CD4-positive, alpha-beta T cell treated with Interferon alpha-2 for 1 hour (primary cell): ENCODE results near the gene TBC1D17.

Experiments used
- DNase-seq, 2 donors: peaks; one replicate each; pipeline ENCODE4 v3.0.0-alpha.2; 2020 to 2022

Gene TBC1D17

DNA sequence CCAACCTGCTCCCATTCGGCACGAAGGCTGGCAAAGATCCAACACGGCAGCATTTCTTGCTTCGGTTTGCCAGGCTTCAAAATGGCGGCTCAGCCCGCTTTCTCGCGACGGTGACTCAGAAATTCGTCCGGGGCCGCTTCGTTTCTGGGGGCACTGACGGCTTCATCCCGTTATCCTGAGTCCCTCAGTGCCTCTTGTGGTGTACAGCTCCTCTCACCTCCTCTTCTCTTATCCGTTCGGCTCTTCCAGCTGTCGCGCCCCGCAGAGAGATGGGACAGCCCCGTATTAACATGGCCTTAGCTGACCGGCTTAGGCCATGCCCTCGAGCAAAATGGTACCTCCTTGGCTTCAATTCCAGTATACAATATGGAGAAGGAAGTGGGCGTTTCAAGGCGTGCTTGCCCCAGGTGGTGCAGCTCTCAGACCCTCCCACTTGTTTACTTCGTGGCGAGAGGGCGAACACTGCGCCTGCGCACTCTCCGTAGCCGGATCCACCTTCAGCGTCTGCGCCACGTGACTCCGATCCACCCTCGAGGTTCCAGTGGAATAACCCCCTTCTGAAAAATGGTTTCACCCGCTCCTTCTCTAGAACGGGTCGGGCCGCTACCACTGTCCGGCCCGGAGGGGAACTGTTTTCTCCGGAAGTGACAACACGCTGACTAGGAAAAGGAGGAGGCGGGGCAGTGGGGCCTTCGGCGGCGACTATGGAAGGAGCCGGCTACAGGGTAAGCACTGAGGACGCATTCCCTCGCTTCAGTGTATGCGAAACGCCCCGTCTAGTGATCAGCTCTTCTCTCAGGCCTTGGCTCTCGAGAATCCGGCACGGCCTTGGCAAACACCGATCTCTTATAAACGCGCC lies at the start of gene TBC1D17, which contains the start of gene AKT1S1:
TBC1D17 (plus strand) TSS at position 683 of the 859 bp plus-strand sequence; CDS start at position 705, 22 bp downstream.
AKT1S1 (minus strand) TSS at position 336 of the 859 bp plus-strand sequence. CDS start 4,060 bp downstream, outside the sequence.
- DNase-seq = peak; percentile 100

DNA sequence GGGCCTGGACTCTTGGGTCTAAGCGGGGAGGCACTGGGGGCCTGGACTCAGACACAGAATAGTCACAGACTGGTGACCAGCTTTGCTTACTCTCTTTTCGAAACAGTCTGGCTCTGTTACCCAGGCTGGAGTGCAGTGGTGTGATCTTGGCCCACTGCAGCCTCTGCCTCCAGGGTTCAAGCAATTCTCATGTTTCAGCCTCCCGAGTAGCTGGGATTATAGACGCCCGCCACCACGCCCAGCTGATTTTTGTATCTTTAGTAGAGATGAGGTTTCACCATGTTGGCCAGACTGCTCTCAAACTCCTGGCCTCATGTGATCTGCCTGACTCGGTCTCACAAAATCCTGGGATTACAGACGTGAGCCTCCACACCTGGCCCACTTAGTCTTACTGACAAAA lies 48.3 kb upstream of the TBC1D17 start:
- no peak for DNase-seq

DNA sequence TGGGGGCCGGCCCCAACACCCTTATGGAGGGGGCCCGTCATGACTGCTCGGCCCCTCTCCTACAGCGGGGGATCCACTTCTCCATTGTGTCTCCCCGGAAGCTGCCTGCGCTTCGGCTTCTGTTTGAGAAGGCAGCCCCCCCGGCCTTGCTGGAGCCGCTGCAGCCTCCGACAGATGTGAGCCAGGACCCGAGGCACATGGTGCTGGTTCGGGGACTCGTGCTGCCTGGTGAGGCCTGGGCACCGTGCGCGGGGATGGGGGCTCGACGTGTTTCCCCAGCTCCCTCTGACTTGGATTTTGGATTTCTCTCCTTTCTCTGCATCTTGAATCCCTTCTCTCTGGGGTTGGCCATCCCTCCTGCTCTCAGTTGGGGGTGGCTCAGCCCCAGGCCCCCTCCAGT lies 47.8 kb upstream of the TBC1D17 start:
- DNase-seq = no peak

DNA sequence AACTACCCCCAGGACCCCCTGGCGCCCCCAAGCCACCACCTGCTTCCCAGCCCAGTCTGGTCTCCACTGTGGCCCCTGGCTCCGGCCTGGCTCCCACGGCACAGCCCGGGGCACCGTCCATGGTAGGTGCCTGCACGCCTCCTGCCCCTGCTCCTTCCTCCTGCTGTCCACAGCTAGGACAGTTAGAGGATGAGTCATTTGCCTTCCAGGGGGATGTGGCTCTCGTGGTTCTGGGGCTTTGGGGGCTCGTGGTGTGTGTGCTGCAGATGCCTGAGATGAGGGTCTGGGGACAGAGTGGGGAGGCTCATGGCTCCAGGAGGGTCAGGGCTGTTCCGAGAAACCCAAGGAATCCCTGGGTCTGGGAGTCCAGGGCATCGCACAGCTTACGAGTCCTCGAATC lies 46.7 kb upstream of the TBC1D17 start:
- DNase-seq = no peak

DNA sequence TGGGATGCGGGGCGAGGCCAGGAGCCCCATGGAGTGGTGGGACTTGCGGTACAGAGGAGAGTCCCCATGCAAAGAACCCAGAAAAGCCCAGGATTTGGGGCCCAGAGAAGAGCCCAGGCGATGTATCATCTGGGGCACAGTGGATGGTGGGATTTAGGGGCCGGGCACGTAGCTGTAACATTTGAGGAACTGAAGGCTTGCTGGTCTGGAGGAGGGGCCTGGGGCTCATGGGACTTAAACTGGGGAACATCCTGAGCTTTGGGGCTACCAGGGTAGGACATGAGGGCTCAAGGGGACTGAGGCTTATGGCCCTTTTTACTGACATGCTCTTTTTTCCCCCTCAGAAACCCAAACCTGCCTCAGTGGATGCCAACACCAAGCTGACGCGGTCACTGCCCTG lies 45.9 kb upstream of the TBC1D17 start:
- DNase-seq = no peak

DNA sequence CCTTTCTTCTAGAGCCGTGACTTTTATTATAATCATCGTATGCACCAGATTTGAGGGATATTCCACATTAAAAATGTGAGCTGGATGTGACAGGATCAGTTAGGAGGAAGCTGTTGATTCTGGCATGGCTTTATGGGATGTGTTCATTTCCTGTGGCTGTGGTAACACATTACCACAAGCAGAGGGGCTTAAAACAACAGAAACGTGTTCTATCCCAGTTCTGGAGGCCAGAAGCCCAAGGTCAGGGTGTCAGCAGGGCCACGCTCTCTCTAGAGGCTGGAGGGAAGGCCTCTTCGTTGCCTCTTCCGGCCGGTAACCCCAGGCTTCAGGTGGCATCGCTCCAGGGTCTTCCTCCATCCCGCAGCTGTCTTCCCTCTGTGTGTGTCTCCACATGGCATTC lies 44.9 kb upstream of the TBC1D17 start:
- DNase-seq = no peak

DNA sequence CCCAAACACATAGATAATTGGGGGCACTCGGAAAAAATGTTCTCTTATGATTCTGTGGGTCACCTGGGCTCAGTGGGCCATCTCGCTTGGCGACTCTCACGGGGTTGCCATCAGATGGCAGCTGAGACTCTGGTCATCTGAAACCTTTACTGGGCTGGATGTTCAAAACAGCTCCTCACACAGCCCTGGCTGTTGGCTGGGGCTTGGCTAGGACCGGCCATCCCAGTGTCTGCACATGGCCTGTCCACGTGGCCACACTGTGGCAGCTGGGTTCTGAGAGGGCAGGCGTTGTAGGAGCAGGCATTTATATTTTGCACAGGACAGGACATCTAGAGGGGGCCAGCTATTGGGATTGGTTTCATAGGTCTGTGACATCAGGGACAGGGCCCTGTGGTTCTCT lies 43.9 kb upstream of the TBC1D17 start:
- no peak for DNase-seq

DNA sequence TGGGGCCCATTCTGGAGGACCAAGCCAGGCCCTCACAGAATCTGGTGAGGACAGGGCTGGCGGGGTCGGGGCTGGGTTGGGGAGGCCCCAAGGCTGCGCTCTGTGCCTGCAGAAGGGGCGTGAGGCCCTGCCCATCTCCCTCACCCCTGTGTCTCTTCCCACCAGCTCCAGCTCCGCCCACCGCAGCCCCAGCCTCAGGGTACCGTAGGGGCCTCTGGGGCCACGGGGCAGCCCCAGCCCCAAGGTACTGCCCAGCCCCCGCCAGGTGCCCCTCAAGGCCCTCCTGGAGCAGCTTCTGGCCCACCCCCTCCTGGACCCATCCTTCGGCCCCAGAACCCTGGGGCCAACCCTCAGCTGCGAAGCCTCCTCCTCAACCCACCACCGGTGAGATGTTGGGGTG lies 41.9 kb upstream of the TBC1D17 start:
- no peak for DNase-seq

DNA sequence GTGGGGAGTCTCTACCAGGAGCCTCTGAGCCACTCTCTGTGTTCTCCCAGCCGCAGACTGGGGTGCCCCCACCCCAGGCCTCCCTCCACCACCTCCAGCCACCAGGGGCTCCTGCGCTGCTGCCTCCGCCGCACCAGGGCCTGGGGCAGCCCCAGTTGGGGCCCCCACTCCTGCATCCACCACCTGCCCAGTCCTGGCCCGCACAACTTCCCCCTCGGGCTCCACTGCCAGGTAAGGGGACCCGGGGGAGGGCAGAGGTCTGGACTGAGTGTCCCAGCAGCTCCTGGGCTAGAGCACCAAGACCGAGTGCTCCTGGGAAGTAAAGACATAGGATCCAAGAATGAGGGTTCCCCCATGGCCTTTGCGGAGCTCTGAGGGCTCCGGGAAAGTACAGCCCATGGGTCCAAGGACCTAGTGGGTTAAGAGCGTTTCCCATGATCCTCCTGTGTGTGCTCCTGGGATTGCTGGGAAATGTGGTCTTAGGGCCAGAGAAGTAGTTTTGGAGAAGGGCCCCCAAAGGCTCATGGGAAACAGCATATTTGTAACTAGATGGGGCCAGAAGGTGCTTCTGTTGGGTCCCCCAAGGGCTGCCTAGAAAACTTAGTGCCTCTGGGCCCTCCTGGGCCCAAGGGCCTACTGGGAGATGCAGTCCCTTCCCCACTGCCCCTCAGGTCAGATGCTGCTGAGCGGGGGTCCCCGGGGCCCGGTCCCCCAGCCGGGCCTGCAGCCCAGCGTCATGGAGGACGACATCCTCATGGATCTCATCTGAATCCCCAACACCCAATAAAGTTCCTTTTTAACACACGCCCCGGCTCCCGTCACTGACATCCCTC lies 41.1 kb upstream of the TBC1D17 start:
- no peak for DNase-seq

DNA sequence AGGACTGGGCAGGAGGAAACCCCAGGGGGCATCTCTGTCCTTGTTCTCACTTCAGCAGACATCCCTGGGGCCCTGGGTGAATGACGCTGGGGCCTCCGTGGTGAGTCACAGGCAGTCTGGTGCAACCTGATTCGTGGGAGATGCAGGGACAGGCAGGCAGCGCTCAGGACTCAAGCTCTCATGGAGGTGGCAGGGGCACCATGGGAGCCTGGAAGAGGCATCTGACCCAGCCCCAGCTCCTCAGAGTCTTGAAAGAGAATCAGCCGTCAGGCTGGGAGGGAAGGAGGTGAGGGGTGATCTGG lies 40.5 kb upstream of the TBC1D17 start:
- no peak for DNase-seq

DNA sequence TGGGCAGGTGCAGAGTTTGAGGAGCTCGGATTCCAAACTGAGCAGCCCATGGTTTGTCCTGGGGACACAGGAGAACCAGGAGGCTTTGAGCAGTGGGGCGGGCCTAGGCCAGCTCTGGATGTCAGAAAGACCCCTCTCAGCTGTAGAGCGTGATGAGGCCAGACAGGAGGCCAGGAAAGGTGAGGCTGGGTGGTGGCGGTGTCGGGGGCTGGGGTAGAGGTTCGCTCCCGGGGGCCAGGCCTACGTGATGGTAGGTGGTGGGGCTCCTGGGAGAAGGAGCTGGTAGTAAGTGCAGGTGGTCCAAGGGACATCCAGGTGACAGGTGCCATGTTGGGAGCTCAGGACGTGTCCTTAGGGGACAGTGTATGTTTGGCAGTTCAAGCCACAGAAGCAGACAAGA lies 40.1 kb upstream of the TBC1D17 start:
- DNase-seq = no peak

DNA sequence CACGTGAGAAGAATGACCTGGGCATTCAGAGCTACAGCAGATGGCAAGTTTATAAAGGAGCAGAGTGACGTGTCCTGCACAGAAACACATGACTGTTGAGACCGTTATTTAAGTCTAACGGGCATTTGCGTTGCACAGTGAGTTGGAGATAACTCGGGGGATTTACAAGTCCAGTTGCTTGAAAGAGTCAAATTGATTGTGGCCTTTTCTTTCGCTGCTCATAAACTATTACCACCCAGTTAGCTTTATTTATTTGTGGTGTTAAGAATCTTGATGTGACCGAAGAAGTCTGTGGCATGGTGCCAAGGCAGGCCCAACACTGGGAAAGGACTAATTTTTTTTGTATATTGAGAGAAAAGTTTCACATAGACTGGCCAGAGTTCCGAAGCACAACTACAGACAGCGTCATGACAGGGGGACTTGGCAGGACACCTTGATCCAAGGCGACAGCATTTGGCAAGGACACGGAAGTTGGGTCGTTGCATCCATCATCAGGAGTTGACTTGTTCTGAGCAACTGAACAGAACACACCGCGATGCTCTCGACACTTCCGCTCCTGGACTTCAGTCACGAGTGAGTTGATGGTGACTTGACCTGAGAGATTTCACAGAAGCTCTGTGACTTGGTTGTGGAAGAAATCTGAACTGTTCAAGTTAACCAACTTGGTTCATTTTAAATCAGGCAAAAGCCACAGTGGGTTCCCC lies 38.5 kb upstream of the TBC1D17 start:
- DNase-seq = no peak

DNA sequence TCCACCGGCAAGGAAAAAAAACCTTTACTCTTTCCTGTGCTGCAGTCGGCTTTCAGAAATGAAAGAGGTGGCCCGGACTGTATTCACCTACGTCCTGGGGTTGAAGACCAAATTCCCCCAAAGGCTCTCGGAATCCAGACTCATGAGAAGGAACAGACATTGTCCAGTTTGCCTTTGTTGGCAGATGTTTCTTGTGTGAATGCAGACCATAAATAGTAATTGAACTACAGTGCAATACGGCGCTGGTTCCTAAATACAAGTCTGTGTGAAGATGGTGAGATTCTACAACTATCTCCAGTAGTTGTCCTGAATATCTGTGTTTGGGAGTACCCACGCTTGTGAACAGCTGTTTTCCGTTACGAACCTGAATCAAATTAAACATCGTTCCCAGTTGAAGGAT lies 37.8 kb upstream of the TBC1D17 start:
- DNase-seq = no peak

DNA sequence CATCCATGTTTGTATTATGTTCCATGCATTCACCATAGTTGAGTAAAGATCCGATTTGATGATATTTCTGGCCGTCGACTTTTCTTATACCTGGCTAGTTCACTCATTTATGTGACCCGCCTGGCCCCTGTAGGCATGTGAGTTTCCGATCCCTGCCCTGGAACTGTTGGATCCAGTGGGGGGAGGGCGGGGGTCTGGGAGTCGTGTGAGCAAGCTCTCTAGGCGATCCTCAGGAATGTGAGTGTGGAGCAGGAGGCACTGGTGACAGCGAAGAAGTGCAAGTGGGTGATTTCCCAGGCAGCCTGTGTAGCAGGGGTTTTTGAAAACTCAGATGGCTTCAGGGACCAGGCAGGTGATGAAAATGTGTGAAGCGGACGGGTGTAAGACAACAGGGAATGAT lies 37.2 kb upstream of the TBC1D17 start:
- no peak for DNase-seq

DNA sequence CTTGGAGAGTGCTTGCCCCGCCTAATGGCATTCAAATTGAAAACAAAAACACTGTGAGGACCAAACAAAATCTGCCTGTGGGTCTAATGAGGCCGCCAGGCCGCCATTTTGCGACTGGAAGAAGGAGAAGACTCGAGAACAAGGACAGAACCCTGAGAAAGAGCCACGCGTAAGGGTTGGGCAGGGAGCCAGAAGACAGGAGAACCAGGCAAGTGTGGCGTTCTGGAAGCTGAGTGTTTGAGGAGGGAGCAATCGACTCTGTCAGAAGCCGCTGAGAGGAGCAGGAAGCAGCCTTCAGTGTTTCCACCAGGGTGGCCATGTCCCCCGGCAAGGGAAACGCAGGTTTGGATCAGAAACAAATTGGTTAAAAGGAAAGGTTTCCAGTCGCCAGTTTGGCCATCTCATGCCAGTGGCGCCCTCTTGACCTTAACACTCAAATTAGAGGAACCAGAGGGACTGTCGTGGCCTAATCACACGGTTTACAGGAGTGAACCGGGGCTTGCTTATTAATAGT lies 36.7 kb upstream of the TBC1D17 start:
- no peak for DNase-seq

DNA sequence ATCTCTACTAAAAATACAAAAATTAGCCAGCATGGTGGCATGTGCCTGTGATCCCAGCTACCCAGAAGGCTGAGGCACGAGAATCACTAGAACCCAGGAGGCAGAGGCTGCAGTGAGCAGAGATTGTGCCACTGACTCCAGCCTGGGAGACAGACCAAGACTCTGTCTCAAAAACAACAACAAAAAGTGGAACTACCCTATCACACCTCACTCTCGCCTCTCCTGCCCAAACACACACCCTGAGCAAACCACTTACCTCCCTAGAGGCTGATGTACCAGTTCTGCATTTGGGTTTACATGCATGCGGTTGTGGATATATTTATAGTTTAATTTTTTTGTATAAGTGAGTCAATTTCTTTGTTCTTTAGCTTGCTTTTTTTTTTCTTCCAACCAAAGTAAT lies 34.2 kb upstream of the TBC1D17 start:
- peak in 1 of 2 donors; percentile 40 for DNase-seq

DNA sequence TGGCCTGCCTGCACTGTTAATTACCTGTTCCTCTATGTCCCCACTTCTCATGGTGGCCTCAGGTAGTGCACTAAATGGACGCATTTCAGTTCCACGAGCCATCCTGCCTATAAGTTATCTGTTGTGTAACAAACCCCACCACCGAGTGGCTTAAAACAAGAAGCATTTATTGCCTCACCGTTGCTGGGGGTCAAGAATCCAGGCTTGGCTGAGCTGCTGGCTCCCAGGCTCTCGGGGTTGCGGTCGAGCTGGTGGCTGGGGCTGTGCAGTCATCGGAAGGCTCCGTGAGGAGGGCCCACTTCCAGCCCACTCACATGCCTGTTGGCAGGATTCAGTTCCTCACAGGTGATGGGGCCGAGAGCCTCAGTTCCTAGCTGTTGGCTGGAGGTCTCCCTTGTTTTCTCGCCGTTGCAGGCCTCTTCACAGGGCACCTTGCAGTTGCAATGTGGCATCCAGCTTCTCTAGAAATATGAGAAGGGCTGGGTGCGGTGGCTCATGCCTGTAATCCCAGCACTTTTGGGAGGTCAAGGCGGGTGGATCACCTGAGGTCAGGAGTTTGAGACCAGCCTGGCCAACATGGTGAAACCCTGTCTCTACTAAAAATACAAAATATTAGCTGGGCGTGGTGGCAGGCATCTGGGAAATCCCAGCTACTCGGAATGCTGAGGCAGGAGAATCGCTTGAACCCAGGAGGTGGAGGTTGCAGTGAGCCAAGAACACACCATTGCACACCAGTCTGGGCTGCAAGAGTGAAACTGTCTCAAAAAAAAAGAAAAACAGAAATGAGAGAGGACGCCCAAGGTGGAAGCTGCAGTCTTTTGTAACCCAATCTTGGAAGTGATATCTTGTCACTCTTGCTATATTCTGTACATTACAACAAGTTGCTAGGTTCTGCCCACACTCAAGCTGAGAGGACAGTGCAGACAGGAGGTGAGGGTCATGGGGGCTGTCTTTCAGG lies 33.1 kb upstream of the TBC1D17 start:
- no peak for DNase-seq

DNA sequence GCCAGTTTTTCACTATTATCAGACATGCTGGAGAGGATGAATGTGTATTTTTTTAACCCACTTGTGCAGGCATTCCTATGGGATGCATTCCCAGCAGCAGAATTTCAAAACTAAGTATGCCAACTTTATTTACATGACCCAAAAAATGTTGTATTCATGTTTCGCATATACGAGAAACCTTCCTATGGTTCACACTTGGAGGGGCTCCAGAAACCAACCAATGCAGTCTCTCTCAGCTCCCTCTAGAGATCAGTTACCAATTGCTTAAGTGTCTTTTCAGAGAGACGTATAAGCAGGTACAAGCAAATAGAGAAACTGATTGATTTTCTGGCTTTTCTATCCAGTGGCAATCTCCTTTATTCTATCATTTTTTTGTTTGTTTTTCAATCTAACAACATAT lies 32.1 kb upstream of the TBC1D17 start:
- DNase-seq = no peak

DNA sequence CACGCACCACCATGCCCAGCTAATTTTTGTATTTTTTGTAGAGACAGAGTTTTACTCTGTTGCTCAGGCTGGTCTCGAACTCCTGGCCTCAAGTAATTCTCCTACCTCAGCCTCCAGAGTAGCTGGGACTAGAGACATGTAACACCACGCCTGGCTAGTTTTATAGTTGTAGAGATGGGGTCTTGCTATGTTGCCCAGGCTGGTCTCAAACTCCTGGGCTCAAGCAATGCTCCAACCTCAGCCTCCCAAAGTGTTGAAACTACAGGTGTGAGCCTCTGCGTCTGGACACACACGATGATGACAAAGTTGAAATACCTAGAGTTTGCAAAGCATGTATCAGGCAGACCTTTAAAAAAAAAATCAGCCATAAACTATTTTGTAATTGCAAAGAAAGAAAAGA lies 31.1 kb upstream of the TBC1D17 start:
- DNase-seq = no peak

DNA sequence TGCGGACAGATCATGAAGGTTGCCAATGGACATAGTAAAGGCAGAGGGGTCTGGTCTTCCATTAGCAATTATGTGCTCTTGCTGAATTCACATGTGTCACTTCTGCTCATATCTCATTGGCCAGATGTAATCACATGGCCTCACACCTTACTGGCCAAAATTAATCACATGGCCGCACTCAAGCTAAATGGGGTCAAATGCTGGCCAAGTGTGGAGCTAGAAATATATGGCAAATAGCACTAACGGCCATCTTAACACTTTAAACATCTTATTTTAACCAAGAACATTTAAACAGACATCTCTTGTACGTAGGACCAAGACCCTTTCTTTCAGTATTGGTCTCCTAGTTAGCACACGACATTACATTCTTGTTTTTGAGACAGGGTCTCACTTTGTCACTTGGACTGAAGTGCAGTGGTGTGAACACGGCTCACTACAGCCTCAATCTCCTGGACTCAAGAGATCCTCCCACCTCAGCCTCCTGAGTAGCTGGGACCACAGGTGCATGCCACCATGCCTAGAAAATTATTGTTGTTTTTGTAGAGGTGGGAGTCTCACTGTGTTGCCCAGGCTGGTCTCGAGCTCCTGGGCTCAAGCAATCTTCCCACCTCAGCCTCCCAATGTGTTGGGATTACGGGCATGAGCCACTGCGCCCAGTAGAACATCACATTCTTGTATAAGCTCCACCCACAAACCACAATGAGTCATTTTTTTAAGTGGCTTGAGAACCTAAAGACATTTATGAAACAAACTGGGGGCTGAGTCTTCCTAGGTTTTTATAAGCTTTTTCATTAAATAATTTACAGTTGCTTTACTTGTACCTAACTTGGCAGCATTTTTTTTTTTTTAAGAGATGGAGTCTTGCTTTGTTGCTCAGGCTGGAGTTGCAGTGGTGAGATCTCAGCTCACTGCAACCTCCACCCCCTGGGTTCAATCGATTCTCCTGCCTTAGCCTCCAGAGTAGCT lies 29.5 kb upstream of the TBC1D17 start:
- DNase-seq = peak in 1 of 2 donors; percentile 51

DNA sequence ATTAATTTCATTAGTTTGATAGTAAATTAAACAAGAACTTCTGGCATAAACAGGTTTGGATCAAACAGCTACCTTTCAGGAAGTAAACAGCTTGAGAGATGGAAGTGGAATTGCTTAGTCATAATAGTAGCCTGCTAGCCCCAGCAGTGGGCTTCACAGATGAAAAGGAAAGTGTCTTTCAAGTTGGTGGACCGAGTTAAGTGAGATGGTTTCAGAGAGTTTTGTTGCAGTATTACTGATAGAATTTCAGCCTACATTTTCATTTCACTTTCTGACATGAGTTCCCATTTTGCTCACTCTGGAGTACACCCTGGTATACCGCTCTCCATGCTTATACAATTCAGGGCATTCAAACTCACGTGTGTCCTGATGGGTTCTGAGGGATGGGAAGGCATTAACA lies 28.6 kb upstream of the TBC1D17 start:
- DNase-seq = no peak
